ENCODE data around the gene ALPG. TPM values are rescaled to one million over a fixed set of nuclear protein-coding genes. Genes with fewer than 3 reads are reported as not detected.
"Not testable (repeated sequence)": the region's sequence is repeated elsewhere in the genome, so short reads cannot be mapped to it uniquely, and the experiment has no call there.

Gene ALPG
- total RNA-seq, 1 donor from 2014 or later, result not detected

DNA sequence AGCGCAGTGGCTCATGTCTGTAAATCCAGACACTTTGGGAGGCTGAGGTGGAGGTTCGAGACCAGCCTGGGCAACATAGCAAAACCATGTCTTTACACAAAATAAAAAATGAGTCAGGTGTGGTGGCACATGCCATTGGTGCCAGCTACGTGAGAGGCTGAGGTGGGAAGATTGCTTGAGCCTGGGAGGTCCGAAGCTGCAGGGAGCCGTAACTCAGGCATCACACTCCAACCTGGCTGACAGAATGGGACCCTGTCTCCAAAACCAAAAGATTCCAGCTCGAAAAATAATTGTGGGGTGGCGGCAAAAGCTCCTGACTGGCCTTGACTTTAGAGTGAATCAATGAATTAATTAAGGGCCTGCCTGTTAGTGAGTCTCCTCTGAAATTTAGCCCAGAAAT, 29.3 kb upstream of the ALPG start:
- Mint-ChIP-seq H3K9me3 (no peaks in the 10 kb centered on the region), H3K27ac (no peak overlapping the region), H3K27me3 (ENCODE audit: low read depth) (no peaks in the 10 kb centered on the region), H3K4me1 (no peaks in the 10 kb centered on the region), H3K36me3 (no peaks in the 10 kb centered on the region), H3K4me3 (no peak overlapping the region)
- TF ChIP-seq, protein P1, sequence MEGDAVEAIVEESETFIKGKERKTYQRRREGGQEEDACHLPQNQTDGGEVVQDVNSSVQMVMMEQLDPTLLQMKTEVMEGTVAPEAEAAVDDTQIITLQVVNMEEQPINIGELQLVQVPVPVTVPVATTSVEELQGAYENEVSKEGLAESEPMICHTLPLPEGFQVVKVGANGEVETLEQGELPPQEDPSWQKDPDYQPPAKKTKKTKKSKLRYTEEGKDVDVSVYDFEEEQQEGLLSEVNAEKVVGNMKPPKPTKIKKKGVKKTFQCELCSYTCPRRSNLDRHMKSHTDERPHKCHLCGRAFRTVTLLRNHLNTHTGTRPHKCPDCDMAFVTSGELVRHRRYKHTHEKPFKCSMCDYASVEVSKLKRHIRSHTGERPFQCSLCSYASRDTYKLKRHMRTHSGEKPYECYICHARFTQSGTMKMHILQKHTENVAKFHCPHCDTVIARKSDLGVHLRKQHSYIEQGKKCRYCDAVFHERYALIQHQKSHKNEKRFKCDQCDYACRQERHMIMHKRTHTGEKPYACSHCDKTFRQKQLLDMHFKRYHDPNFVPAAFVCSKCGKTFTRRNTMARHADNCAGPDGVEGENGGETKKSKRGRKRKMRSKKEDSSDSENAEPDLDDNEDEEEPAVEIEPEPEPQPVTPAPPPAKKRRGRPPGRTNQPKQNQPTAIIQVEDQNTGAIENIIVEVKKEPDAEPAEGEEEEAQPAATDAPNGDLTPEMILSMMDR (IDR thresholded peaks at IDR 0.05; ENCODE audit: unreplicated experiment), result no peak
- no peak for DNase-seq (ENCODE audit: low spot score in 2 of 2, unreplicated experiment in 2 of 2)

GRCh38 chr2:232377841-232378734, 28.6 kb upstream of the ALPG start:
- Mint-ChIP-seq H3K36me3 (no peaks in the 10 kb centered on the region), H3K4me1 (no peaks in the 10 kb centered on the region), H3K4me3 (no peak overlapping the region), H3K9me3 (no peaks in the 10 kb centered on the region), H3K27ac (no peak overlapping the region), H3K27me3 (ENCODE audit: low read depth) (peaks cover 1% of the 10 kb centered on the region)
- TF ChIP-seq, protein P1 (IDR thresholded peaks at IDR 0.05; ENCODE audit: unreplicated experiment), result no peak
- DNase-seq (ENCODE audit: low spot score in 2 of 2, unreplicated experiment in 2 of 2), result no peak

- H3K27me3 Mint-ChIP-seq (ENCODE audit: low read depth); H3K36me3 Mint-ChIP-seq; H3K4me3 Mint-ChIP-seq; H3K4me1 Mint-ChIP-seq; H3K9me3 Mint-ChIP-seq; DNase-seq (ENCODE audit: low spot score in 2 of 2, unreplicated experiment in 2 of 2); H3K27ac Mint-ChIP-seq: not testable (repeated sequence)
These were observed 27.9 kb upstream of the ALPG start, which contains the start of gene ALPP for GRCh38 chr2:232378735-232379151. Gene ALPP, plus strand, starts transcription at chr2:232378751. Its CDS starts 52 bp downstream, at chr2:232378803.

- H3K27me3 Mint-ChIP-seq (ENCODE audit: low read depth), result peaks cover 10% of the 10 kb centered on the region
- H3K9me3 Mint-ChIP-seq; DNase-seq (ENCODE audit: low spot score in 2 of 2, unreplicated experiment in 2 of 2); H3K27ac Mint-ChIP-seq; H3K4me3 Mint-ChIP-seq; H3K36me3 Mint-ChIP-seq; H3K4me1 Mint-ChIP-seq: not testable (repeated sequence)
These were observed 26.7 kb upstream of the ALPG start for GRCh38 chr2:232379610-232380590.

DNA sequence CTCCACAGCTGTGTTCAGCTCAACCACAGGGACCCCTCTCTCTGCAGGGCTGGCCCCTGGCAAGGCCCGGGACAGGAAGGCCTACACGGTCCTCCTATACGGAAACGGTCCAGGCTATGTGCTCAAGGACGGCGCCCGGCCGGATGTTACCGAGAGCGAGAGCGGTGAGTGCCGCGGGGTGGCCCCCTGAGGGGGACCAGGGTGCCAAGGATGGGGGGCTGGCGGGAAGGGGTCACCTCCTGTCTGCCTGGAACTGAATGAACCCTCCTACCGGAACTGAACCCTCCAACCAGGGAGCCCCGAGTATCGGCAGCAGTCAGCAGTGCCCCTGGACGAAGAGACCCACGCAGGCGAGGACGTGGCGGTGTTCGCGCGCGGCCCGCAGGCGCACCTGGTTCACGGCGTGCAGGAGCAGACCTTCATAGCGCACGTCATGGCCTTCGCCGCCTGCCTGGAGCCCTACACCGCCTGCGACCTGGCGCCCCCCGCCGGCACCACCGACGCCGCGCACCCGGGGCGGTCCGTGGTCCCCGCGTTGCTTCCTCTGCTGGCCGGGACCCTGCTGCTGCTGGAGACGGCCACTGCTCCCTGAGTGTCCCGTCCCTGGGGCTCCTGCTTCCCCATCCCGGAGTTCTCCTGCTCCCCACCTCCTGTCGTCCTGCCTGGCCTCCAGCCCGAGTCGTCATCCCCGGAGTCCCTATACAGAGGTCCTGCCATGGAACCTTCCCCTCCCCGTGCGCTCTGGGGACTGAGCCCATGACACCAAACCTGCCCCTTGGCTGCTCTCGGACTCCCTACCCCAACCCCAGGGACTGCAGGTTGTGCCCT, 25.2 kb upstream of the ALPG start:
- not testable (repeated sequence) for H3K4me3 Mint-ChIP-seq; H3K27ac Mint-ChIP-seq; H3K36me3 Mint-ChIP-seq; H3K9me3 Mint-ChIP-seq; DNase-seq (ENCODE audit: low spot score in 2 of 2, unreplicated experiment in 2 of 2)
- peaks cover 22% of the 10 kb centered on the region for H3K27me3 Mint-ChIP-seq (ENCODE audit: low read depth)
- H3K4me1 Mint-ChIP-seq, result peaks cover 14% of the 10 kb centered on the region

DNA sequence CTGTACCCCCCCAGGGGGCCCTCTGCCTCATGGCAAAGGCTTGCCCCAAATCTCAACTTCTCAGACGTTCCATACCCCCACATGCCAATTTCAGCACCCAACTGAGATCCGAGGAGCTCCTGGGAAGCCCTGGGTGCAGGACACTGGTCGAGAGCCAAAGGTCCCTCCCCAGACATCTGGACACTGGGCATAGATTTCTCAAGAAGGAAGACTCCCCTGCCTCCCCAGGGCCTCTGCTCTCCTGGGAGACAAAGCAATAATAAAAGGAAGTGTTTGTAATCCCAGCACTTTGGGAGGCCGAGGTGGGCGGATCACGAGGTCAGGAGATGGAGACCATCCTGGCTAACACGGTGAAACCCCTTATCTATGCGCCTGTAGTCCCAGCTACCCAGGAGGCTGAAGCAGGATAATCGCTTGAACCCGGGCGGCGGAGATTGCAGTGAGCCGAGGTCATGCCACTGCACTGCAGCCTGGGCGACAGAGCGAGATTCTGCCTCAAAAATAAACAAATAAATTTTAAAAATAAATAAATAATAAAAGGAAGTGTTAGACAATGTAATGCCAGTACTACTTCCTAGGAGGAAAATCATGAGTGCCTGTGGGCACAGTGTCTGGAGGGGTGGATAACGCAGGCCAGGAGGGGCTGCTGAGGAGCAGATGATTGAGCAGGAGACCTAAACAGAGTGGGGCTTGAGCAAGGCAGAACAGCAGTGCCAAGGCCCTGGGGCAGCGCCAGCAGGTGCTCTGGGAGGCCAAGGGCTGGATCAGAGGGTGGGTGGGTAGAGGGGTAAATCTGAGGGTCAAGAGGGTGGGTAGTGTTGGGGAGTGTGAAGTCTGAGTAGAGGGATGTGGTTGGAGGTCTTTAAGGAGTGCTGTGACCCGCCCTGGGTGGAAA, 24.1 kb upstream of the ALPG start:
- H3K4me3 Mint-ChIP-seq, result no peak overlapping the region
- peaks cover 20% of the 10 kb centered on the region for H3K4me1 Mint-ChIP-seq
- H3K36me3 Mint-ChIP-seq, result no peaks in the 10 kb centered on the region
- peaks cover 34% of the 10 kb centered on the region for H3K27me3 Mint-ChIP-seq (ENCODE audit: low read depth)
- no peak for DNase-seq (ENCODE audit: low spot score in 2 of 2, unreplicated experiment in 2 of 2)
- H3K27ac Mint-ChIP-seq, result no peak overlapping the region
- TF ChIP-seq, protein P1 (IDR thresholded peaks at IDR 0.05; ENCODE audit: unreplicated experiment), result no peak
- H3K9me3 Mint-ChIP-seq, result no peaks in the 10 kb centered on the region

All from mesothelial cell of epicardium (in vitro differentiated cells).